GM12878 (cell line): ENCODE results near the gene USP11. TPM values are rescaled to one million over a fixed set of nuclear protein-coding genes. Genes with fewer than 3 reads are reported as not detected.

Experiments used
- ATAC-seq: fragments of 200-7000 bp; cut with Tn5 transposase; 3 replicates; pipeline ENCODE4 v1.9.1; 2020; ENCODE audit warnings: mild to moderate bottlenecking, moderate library complexity
- BruUV-seq: library from RNA; stranded (reverse); fragments of 400-500 nt; replicated peaks from 2 replicates; lab custom pipeline; 2021; lab: Mats Ljungman, UMichigan
- CTCF ChIA-PET: fragments of 300-600 bp; sonication (Branson Sonifier 250); formaldehyde crosslinking; extraction: SDS; loops from one replicate; lab custom pipeline; 2021; ENCODE audit warnings: inconsistent platforms; lab: Yijun Ruan, JAX
- POLR2A ChIA-PET: fragments of 350-600 bp; formaldehyde crosslinking; extraction: SDS; loops from one replicate; lab custom pipeline; 2021; ENCODE audit warnings: inconsistent platforms; lab: Charles Lee
- RAD21 ChIA-PET: fragments of 300-600 bp; sonication (Branson Sonifier 250); formaldehyde crosslinking; loops from one replicate; lab custom pipeline; 2023; ENCODE audit warnings: antibody characterized with exemption; ENCODE audit not compliant: unreplicated experiment; lab: Charles Lee
- SMC1A ChIA-PET: fragments of 300-600 bp; sonication (Branson Sonifier 250); formaldehyde crosslinking; loops from one replicate; lab custom pipeline; 2023; ENCODE audit not compliant: unreplicated experiment, uncharacterized antibody; lab: Charles Lee
- DNase-seq: peaks from one replicate; pipeline ENCODE4 v3.0.0-alpha.2; 2011; ENCODE audit warnings: low read depth, low spot score
- FAIRE-seq: peaks from 3 replicates; lab custom pipeline; 2011; peaks lifted over from hg19 to GRCh38; lab: Jason Lieb, UNC
- H2AFZ ChIP-seq: 2 replicates; pipeline ENCODE4 v1.6.0; 2011; ENCODE audit warnings: low read depth, low read length, control low read depth; ENCODE audit not compliant: control insufficient read depth
- H3K27ac ChIP-seq: 2 replicates; pipeline ENCODE4 v1.5.1; 2011; ENCODE audit warnings: control low read depth; ENCODE audit not compliant: control insufficient read depth, insufficient read depth
- H3K27me3 ChIP-seq, 2 experiments: replicated peaks in 1 of 2; 2 replicates each; pipeline versions ENCODE4 v1.6.0 to v1.6.1; 2011; ENCODE audit warnings: low read length in 1 of 2; ENCODE audit not compliant: control insufficient read depth in 2 of 2, insufficient read depth in 2 of 2
- H3K36me3 ChIP-seq, 2 experiments: 2 replicates each; pipeline ENCODE4 v1.5.1; 2011; ENCODE audit warnings: low read length in 1 of 2; ENCODE audit not compliant: control insufficient read depth in 2 of 2, insufficient read depth in 2 of 2
- H3K4me1 ChIP-seq: 2 replicates; pipeline ENCODE4 v1.6.1; 2011; ENCODE audit warnings: mild to moderate bottlenecking, low read length, moderate library complexity, mixed read lengths; ENCODE audit not compliant: control insufficient read depth, insufficient read depth
- H3K4me2 ChIP-seq: 2 replicates; pipeline ENCODE4 v1.6.0; 2011; ENCODE audit warnings: control low read depth; ENCODE audit not compliant: control insufficient read depth, insufficient read depth
- H3K4me3 ChIP-seq: fragments of 200-600 bp; sonication (generic); 2 replicates; pipeline ENCODE4 v1.5.1; 2016
- H3K79me2 ChIP-seq: 2 replicates; pipeline ENCODE4 v1.6.0; 2011; ENCODE audit warnings: low read length; ENCODE audit not compliant: control insufficient read depth, insufficient read depth
- H3K9ac ChIP-seq: 2 replicates; pipeline ENCODE4 v1.8.0; 2011; ENCODE audit warnings: low read length, control low read depth, mixed read lengths; ENCODE audit not compliant: control insufficient read depth, insufficient read depth
- H3K9me3 ChIP-seq: replicated peaks from 3 replicates; pipeline ENCODE4 v1.5.1; 2011; ENCODE audit warnings: mild to moderate bottlenecking, low read length; ENCODE audit not compliant: control insufficient read depth, insufficient read depth
- H4K20me1 ChIP-seq: 2 replicates; pipeline ENCODE4 v1.6.0; 2011; ENCODE audit not compliant: control insufficient read depth, insufficient read depth
- BACH1 ChIP-seq: fragments of 450-650 bp; IDR thresholded peaks from 2 replicates; pipeline ENCODE4 v1.6.1; 2017; ENCODE audit warnings: mild to moderate bottlenecking, borderline replicate concordance
- BHLHE40 ChIP-seq, 2 experiments: fragments of 450-650 bp in 1 of 2; IDR thresholded peaks; 2 replicates each; pipeline ENCODE4 v1.6.1; 2011 to 2017; ENCODE audit warnings: low read depth in 2 of 2, borderline replicate concordance in 1 of 2, improper control_type of control experiment in 1 of 2, low read length in 1 of 2, mild to moderate bottlenecking in 1 of 2
- ESRRA ChIP-seq: IDR thresholded peaks from 2 replicates; pipeline ENCODE4 v1.6.1; 2012; ENCODE audit warnings: mild to moderate bottlenecking, low read length, improper control_type of control experiment
- FOS ChIP-seq: IDR thresholded peaks from 3 replicates; pipeline ENCODE4 v1.6.1; 2011; ENCODE audit warnings: borderline replicate concordance; ENCODE audit not compliant: insufficient read length; ENCODE audit errors: extremely low read depth
- JUNB ChIP-seq: IDR thresholded peaks from 2 replicates; pipeline ENCODE4 v1.6.1; 2016; ENCODE audit warnings: antibody characterized with exemption, mild to moderate bottlenecking
- KLF5 ChIP-seq: fragments of 450-650 bp; IDR thresholded peaks from 2 replicates; pipeline ENCODE4 v1.6.1; 2014; ENCODE audit warnings: mild to moderate bottlenecking; ENCODE audit not compliant: partially characterized antibody
- NFYA ChIP-seq: IDR thresholded peaks from 2 replicates; pipeline ENCODE4 v1.6.1; 2011; ENCODE audit warnings: low read depth, mild to moderate bottlenecking, low read length, improper control_type of control experiment, borderline replicate concordance
- POU2F2 ChIP-seq: IDR thresholded peaks from 3 replicates; pipeline ENCODE4 v1.6.1; 2011; ENCODE audit warnings: low read depth, mild to moderate bottlenecking, low read length, borderline replicate concordance
- SMAD1 ChIP-seq: fragments of 450-650 bp; IDR thresholded peaks from 2 replicates; pipeline ENCODE4 v1.6.1; 2018; ENCODE audit warnings: mild to moderate bottlenecking, low read depth; ENCODE audit not compliant: partially characterized antibody
- SPI1 ChIP-seq: IDR thresholded peaks from 2 replicates; pipeline ENCODE4 v1.6.1; 2011; ENCODE audit warnings: low read depth, mild to moderate bottlenecking, low read length, moderate library complexity, borderline replicate concordance; ENCODE audit not compliant: insufficient read depth
- ZNF217 ChIP-seq: fragments of 450-650 bp; IDR thresholded peaks from 2 replicates; pipeline ENCODE4 v1.6.1; 2017; ENCODE audit warnings: antibody characterized with exemption, mild to moderate bottlenecking
- ZNF274 ChIP-seq: IDR thresholded peaks from one replicate; pipeline ENCODE4 v1.8.0; 2011; ENCODE audit not compliant: insufficient read length, insufficient read depth
- ZNF622 ChIP-seq: fragments of 450-650 bp; IDR thresholded peaks from 2 replicates; pipeline ENCODE4 v1.6.1; 2017; ENCODE audit warnings: mild to moderate bottlenecking, inconsistent platforms
- WGBS: methylation state at CpG from one replicate; pipeline ENCODE4 v1.1.6; 2016; ENCODE audit warnings: low lambda C conversion rate; ENCODE audit not compliant: insufficient replicate concordance, insufficient coverage; ENCODE audit errors: missing lambda C conversion rate; 5-methylcytosine and 5-hydroxymethylcytosine counted together
- in situ Hi-C: fragments of 300-500 bp; cut with MboI; formaldehyde crosslinking; loops from 9 replicates; pipeline ENCODE4 v1.14.3; 2018; ENCODE audit warnings: mixed read lengths
- intact Hi-C: fragments of 100-400 bp; cut with micrococcal nuclease; formaldehyde crosslinking; loops from one replicate; pipeline ENCODE4 v1.14.2; 2022; ENCODE audit not compliant: unreplicated experiment
- polyA plus RNA-seq, 11 experiments: library from polyadenylated mRNA; depleted of rRNA in 4 of 11; unstranded in 6 of 11; stranded (reverse) in 5 of 11; fragments of >200 nt; fragmentation: Nextera tagmentation in 4 of 11; fragmentation: Illumina TruSeq in 1 of 11; extraction: Ambion mirVana in 4 of 11; extraction: Trizol in 1 of 11; gene quantifications; 1 replicate in 1 of 11; 2 replicates in 10 of 11; pipeline versions ENCODE4 v1.2.1 to v1.2.3, GENCODE V29; 2011 to 2016; ENCODE audit warnings: inconsistent platforms in 2 of 11, missing spikeins in 2 of 11, low read depth in 1 of 11
- total RNA-seq, 4 experiments: library from RNA; depleted of rRNA in 3 of 4; stranded (reverse); fragments of >200 nt in 3 of 4; fragmentation: Illumina TruSeq in 1 of 4; extraction: Trizol in 1 of 4; gene quantifications; 2 replicates each; pipeline versions ENCODE4 v1.2.1 to v1.2.3, GENCODE V29; 2013 to 2021
- TF ChIP-seq, protein P1 (sequence below): fragments of 450-650 bp; IDR thresholded peaks from 2 replicates; pipeline ENCODE4 v1.6.1; 2016; ENCODE audit warnings: mild to moderate bottlenecking
- TF ChIP-seq, protein P2 (sequence below): IDR thresholded peaks from 2 replicates; pipeline ENCODE4 v1.6.1; 2011; ENCODE audit warnings: borderline replicate concordance, low read depth, mild to moderate bottlenecking, moderate library complexity, low read length; ENCODE audit not compliant: insufficient read depth, poor library complexity, severe bottlenecking
- TF ChIP-seq, protein P3 (sequence below): IDR thresholded peaks from 2 replicates; pipeline ENCODE4 v1.6.1; 2011; ENCODE audit warnings: low read depth, mild to moderate bottlenecking, low read length, moderate library complexity, borderline replicate concordance; ENCODE audit errors: extremely low read depth

USP11 gene
- total and polyA plus RNA-seq, 10 of the 15 experiments (the other 5 are each of a cell fraction or from before 2014, with no cell fraction given) = 3.3 to 44.0 (median 20.9) TPM

DNA sequence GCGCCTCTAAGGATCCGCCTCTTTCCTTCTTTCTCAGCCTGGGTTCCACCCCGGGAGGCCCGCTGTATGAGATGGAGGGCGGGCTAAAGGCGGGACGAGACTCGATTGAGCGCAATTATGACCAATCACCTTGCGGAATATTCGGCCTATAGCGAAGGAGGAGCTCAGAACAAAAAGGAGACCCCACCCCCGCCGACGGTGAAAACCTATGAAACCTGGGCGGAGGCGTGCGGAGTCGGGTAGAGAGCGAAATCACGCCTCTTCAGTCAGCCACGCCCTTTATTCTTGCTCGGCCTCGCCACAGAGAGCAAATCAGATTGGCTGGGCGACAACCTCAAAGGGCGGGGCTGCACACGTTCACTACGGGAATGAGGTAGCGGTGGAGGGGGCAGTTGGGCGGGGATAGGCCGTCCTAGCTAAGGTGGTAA is 14.9 kb upstream of the USP11 start (continued):
- no peak for TF ChIP-seq ZNF622
- TF ChIP-seq, protein P1, sequence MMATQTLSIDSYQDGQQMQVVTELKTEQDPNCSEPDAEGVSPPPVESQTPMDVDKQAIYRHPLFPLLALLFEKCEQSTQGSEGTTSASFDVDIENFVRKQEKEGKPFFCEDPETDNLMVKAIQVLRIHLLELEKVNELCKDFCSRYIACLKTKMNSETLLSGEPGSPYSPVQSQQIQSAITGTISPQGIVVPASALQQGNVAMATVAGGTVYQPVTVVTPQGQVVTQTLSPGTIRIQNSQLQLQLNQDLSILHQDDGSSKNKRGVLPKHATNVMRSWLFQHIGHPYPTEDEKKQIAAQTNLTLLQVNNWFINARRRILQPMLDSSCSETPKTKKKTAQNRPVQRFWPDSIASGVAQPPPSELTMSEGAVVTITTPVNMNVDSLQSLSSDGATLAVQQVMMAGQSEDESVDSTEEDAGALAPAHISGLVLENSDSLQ = peak; percentile 98
- TF ChIP-seq, protein P2, sequence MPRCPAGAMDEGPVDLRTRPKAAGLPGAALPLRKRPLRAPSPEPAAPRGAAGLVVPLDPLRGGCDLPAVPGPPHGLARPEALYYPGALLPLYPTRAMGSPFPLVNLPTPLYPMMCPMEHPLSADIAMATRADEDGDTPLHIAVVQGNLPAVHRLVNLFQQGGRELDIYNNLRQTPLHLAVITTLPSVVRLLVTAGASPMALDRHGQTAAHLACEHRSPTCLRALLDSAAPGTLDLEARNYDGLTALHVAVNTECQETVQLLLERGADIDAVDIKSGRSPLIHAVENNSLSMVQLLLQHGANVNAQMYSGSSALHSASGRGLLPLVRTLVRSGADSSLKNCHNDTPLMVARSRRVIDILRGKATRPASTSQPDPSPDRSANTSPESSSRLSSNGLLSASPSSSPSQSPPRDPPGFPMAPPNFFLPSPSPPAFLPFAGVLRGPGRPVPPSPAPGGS = peak; percentile 23

DNA sequence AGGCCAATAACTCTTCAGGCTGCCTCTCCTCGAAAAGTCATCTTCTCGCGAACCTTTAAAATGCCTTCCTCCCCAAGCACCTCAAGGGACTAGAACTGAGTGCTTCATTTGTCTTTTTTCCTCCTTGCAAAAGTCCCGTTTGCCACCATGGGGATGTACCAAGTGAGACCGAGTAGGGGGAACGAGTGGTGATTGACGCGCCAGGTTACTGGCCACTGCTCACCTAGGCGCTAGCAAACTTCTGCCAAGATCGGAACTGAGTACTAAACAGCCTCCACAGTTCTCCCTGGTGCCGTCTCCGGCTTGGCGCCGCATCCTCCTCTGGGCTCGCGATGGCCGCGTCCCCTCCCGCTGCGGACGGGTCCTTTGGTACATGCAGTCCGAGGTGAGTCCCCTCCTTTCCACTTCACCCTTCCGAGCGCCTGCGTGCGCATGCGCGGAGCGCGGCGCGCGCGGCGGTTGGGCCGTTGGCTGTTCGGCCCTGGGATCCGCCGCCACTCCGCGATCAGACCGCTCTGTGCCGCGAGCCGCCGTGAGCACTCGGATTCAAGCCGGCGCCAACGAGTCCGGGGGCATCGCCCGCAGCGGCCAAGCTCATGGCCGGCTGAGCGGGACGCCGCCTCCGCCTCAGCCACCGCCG is 14.4 kb upstream of the USP11 start, which contains the start of gene CDK16:
Gene CDK16, plus strand, starts transcription at position 402 of the 640 bp plus-strand sequence. CDS start 4,877 bp downstream, outside the sequence.
- H3K9ac ChIP-seq = peak within 1 kb of the TSS; percentile 88
- ChIA-PET RAD21 (interaction anchor here (0.7 to 1.5 kb wide), 9 partner anchors 14 to 305 kb away, joined by 3 to 9 read pairs (median 6); partner anchors contain the start of genes NDUFB11, RBM10 and USP11), SMC1A (interaction anchor here (0.7 to 1.0 kb wide), 8 partner anchors 14 to 416 kb away, joined by 3 to 6 read pairs (median 4); partner anchors contain the start of gene USP11), POLR2A (interaction anchor here (0.6 to 3.2 kb wide), 13 partner anchors 10 to 628 kb away, joined by 3 to 29 read pairs (median 3); partner anchors contain the start of genes RBM10 and USP11), CTCF (interaction anchor here (1.0 to 1.2 kb wide), 4 partner anchors 14 to 166 kb away, joined by 3 to 6 read pairs (median 5); partner anchors contain the start of genes NDUFB11, RBM10 and USP11)
- H3K27ac ChIP-seq = peak within 1 kb of the TSS; percentile 96
- intact Hi-C loops = loop anchor here (2.0 kb wide), 1 partner anchor 26 kb away; the partner anchor contains the start of gene UBA1
- in situ Hi-C loops = loop anchor here (10.0 to 25.0 kb wide), 2 partner anchors 426 to 1719 kb away; no protein-coding TSS in a partner anchor
- peaks cover 8% of the 10 kb centered on the region; the same call in 1 of the 2 replicates for H3K4me1 ChIP-seq
- H3K4me3 ChIP-seq = peak within 1 kb of the TSS; percentile 88
- ATAC-seq (peak; percentile 73), FAIRE-seq (no peak), DNase-seq (peak; percentile 76)
- H3K9me3 ChIP-seq = no peaks in the 10 kb centered on the region
- H3K36me3 ChIP-seq = peaks cover 20 to 23% of the 10 kb centered on the region in 2 experiments
- H3K79me2 ChIP-seq = peaks cover 41% of the 10 kb centered on the region
- 0% methylated on average over 54 of the region's 61 CpGs for WGBS
- peak within 1 kb of the TSS; percentile 75 for H3K4me2 ChIP-seq
- H2AFZ ChIP-seq = peak within 1 kb of the TSS; percentile 96
- peaks cover 18% of the 10 kb centered on the region for H4K20me1 ChIP-seq
- no peaks in the 10 kb centered on the region for H3K27me3 ChIP-seq
- BruUV-seq = no TSS peak
- TF ChIP-seq, protein P3, sequence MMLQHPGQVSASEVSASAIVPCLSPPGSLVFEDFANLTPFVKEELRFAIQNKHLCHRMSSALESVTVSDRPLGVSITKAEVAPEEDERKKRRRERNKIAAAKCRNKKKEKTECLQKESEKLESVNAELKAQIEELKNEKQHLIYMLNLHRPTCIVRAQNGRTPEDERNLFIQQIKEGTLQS = no peak
- no peak for TF ChIP-seq SMAD1
- TF ChIP-seq ZNF274 = no peak
- peak; percentile 66; the same call in 1 of the 2 replicates for TF ChIP-seq BACH1
- peak; percentile 47; the same call in 1 of the 3 replicates for TF ChIP-seq POU2F2
- TF ChIP-seq SPI1 = 0 out of 2 replicates have a peak, but pooled peaks have one; percentile 1
- no peak; the same call in 1 of the 2 replicates for TF ChIP-seq JUNB
- no peak for TF ChIP-seq ZNF217
- TF ChIP-seq BHLHE40 (IDR thresholded peaks at IDR 0.05; ENCODE audit: borderline replicate concordance in 1 of 2, low read depth in 2 of 2, low read length in 1 of 2) = peak; percentile 96 to 99
- no peak for TF ChIP-seq FOS
- no peak for TF ChIP-seq NFYA
- TF ChIP-seq KLF5 = peak; percentile 100
- no peak for TF ChIP-seq ESRRA
